GM12891 (cell line): Measurements from ENCODE around the gene TBATA.

ENCODE experiments used
- PAX5 ChIP-seq: IDR thresholded peaks from 2 replicates; pipeline ENCODE4 v1.6.1; 2011; ENCODE audit warnings: low read length, moderate library complexity, mild to moderate bottlenecking; ENCODE audit not compliant: insufficient read depth, severe bottlenecking
- POLR2AphosphoS5 ChIP-seq: IDR thresholded peaks from 2 replicates; pipeline ENCODE4 v1.6.1; 2011; ENCODE audit warnings: low read depth, low read length, control low read depth
- POU2F2 ChIP-seq: IDR thresholded peaks from 2 replicates; pipeline ENCODE4 v1.6.1; 2011; ENCODE audit warnings: low read depth, mild to moderate bottlenecking, control low read depth, low read length, moderate library complexity
- TAF1 ChIP-seq: IDR thresholded peaks from 2 replicates; pipeline ENCODE4 v1.6.1; 2011; ENCODE audit warnings: low read depth, low read length, control low read depth

DNA sequence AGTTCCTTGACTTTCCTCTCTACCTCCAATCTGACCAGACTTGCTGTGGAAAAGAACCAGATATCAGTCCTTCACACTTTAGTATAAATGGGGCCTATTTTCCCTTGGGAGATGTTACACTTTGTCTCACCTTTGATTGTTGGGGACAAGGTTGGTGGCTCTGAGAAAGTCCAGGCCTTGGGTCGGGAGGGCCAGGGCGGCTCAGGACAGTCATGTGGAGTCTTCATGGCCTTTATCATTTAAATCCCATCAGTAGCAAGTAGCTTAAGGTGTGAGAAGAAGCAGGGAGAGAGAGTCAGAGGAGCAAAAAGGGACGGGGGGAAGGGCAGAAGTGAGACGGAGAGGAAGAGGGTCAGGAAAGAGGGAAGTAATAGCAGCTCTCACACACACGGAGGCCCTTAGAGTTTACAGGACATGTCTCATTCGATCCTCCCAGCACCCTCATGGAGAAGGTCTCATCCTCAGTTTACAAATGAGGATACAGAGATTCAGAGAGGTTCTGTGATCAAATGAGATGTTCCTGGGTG, 40.5 kb downstream of the TBATA start:
- TF ChIP-seq TAF1 (no peak), POU2F2 (no peak), POLR2AphosphoS5 (no peak), PAX5 (no peak)
